H9 (cell line): ENCODE results near the gene LMOD1. TPM values are rescaled to one million over a fixed set of nuclear protein-coding genes. Genes with fewer than 3 reads are reported as not detected.

Source experiments
- DNase-seq: peaks from one replicate; pipeline ENCODE4 v3.0.0-alpha.2; 2017
- H2AFZ ChIP-seq: one replicate; pipeline ENCODE4 v1.6.1; 2013; ENCODE audit warnings: mild to moderate bottlenecking, low read length, control low read depth, moderate library complexity
- H2AK5ac ChIP-seq: 2 replicates; pipeline ENCODE4 v1.6.1; 2013; ENCODE audit warnings: low read length, control low read depth, mixed read lengths; ENCODE audit not compliant: insufficient read length
- H2BK120ac ChIP-seq: one replicate; pipeline ENCODE4 v1.6.1; 2013; ENCODE audit warnings: low read depth, mild to moderate bottlenecking, low read length, control low read depth, inconsistent platforms; ENCODE audit not compliant: poor library complexity, severe bottlenecking
- H2BK12ac ChIP-seq: 2 replicates; pipeline ENCODE4 v1.6.1; 2013; ENCODE audit warnings: low read length, control low read depth, mixed read lengths, low read depth; ENCODE audit not compliant: insufficient read length
- H2BK15ac ChIP-seq: 2 replicates; pipeline ENCODE4 v1.6.1; 2013; ENCODE audit warnings: low read depth, low read length, control low read depth
- H2BK20ac ChIP-seq: one replicate; pipeline ENCODE4 v1.6.1; 2013; ENCODE audit warnings: low read depth, mild to moderate bottlenecking, low read length, control low read depth, inconsistent platforms; ENCODE audit not compliant: poor library complexity, severe bottlenecking
- H2BK5ac ChIP-seq: 2 replicates; pipeline ENCODE4 v1.6.1; 2013; ENCODE audit warnings: low read length, control low read depth, mixed read lengths; ENCODE audit not compliant: insufficient read length
- H3K14ac ChIP-seq: 2 replicates; pipeline ENCODE4 v1.6.1; 2013; ENCODE audit warnings: low read length, control low read depth; ENCODE audit not compliant: insufficient read depth
- H3K18ac ChIP-seq: 2 replicates; pipeline ENCODE4 v1.6.1; 2013; ENCODE audit warnings: low read depth, mild to moderate bottlenecking, mixed read lengths, low read length, control low read depth; ENCODE audit not compliant: insufficient read length
- H3K23ac ChIP-seq: 2 replicates; pipeline ENCODE4 v1.6.1; 2013; ENCODE audit warnings: low read length, control low read depth, mixed read lengths, low read depth; ENCODE audit not compliant: insufficient read length
- H3K23me2 ChIP-seq: 2 replicates; pipeline ENCODE4 v1.6.1; 2013; ENCODE audit warnings: low read depth, mild to moderate bottlenecking, mixed read lengths, low read length, control low read depth; ENCODE audit not compliant: insufficient read length, poor library complexity, severe bottlenecking
- H3K27ac ChIP-seq: 2 replicates; pipeline ENCODE4 v1.5.1; 2013; ENCODE audit warnings: low read length, control low read depth, mixed read lengths, low read depth; ENCODE audit not compliant: insufficient read length
- H3K27me3 ChIP-seq: 2 replicates; pipeline ENCODE4 v1.6.1; 2013; ENCODE audit warnings: low read length, control low read depth, inconsistent platforms; ENCODE audit not compliant: insufficient read depth
- H3K4ac ChIP-seq: 2 replicates; pipeline ENCODE4 v1.6.1; 2013; ENCODE audit warnings: low read depth, mild to moderate bottlenecking, control low read depth, inconsistent platforms, low read length, moderate library complexity
- H3K4me1 ChIP-seq: 2 replicates; pipeline ENCODE4 v1.6.1; 2013; ENCODE audit warnings: low read length, control low read depth, inconsistent platforms; ENCODE audit not compliant: insufficient read depth
- H3K4me2 ChIP-seq: 2 replicates; pipeline ENCODE4 v1.6.1; 2013; ENCODE audit warnings: low read length, control low read depth, mixed read lengths; ENCODE audit not compliant: insufficient read length, insufficient read depth
- H3K56ac ChIP-seq: 2 replicates; pipeline ENCODE4 v1.6.1; 2013; ENCODE audit warnings: low read depth, mild to moderate bottlenecking, mixed read lengths, low read length, control low read depth; ENCODE audit not compliant: insufficient read length
- H3K79me1 ChIP-seq: 2 replicates; pipeline ENCODE4 v1.6.1; 2013; ENCODE audit warnings: low read depth, mild to moderate bottlenecking, moderate library complexity, low read length, control low read depth, inconsistent platforms; ENCODE audit not compliant: insufficient read depth, poor library complexity, severe bottlenecking
- H3K79me2 ChIP-seq: 2 replicates; pipeline ENCODE4 v1.6.1; 2013; ENCODE audit warnings: low read length, control low read depth, inconsistent platforms; ENCODE audit not compliant: insufficient read depth
- H3K9ac ChIP-seq: 2 replicates; pipeline ENCODE4 v1.6.1; 2013; ENCODE audit warnings: low read length, control low read depth, mixed read lengths; ENCODE audit not compliant: insufficient read length; ENCODE audit errors: extremely low read depth
- H3K9me3 ChIP-seq: one replicate; pipeline ENCODE4 v1.6.1; 2013; ENCODE audit warnings: low read depth, low read length, inconsistent platforms; ENCODE audit not compliant: control insufficient read depth
- H3T11ph ChIP-seq: one replicate; pipeline ENCODE4 v1.6.1; 2013; ENCODE audit warnings: mild to moderate bottlenecking, low read length, control low read depth, inconsistent platforms
- H4K20me1 ChIP-seq: one replicate; pipeline ENCODE4 v1.6.1; 2013; ENCODE audit not compliant: control insufficient read depth, insufficient read length, insufficient read depth
- H4K5ac ChIP-seq: 2 replicates; pipeline ENCODE4 v1.6.1; 2013; ENCODE audit warnings: low read depth, mild to moderate bottlenecking, mixed read lengths, low read length, control low read depth; ENCODE audit not compliant: insufficient read length
- H4K8ac ChIP-seq: replicated peaks from 2 replicates; pipeline ENCODE4 v1.6.1; 2013; ENCODE audit warnings: low read length, control low read depth, mixed read lengths, low read depth; ENCODE audit not compliant: insufficient read length
- H4K91ac ChIP-seq: 2 replicates; pipeline ENCODE4 v1.6.1; 2013; ENCODE audit warnings: low read depth, mild to moderate bottlenecking, moderate library complexity, mixed read lengths, low read length, control low read depth; ENCODE audit not compliant: insufficient read length
- H3K27ac Mint-ChIP-seq, 3 experiments: 2 replicates in 2 of 3; 3 replicates in 1 of 3; pipeline ENCODE4 v1.8.0; 2020 to 2021; ENCODE audit warnings: mixed read lengths in 3 of 3, mild to moderate bottlenecking in 1 of 3, moderate library complexity in 1 of 3
- H3K27me3 Mint-ChIP-seq: 2 replicates; pipeline ENCODE4 v1.8.0; 2021; ENCODE audit warnings: low read depth, mild to moderate bottlenecking, moderate library complexity, mixed read lengths
- H3K36me3 Mint-ChIP-seq, 3 experiments: 2 replicates in 2 of 3; 3 replicates in 1 of 3; pipeline ENCODE4 v1.8.0; 2020 to 2021; ENCODE audit warnings: low read depth in 3 of 3, mixed read lengths in 3 of 3; ENCODE audit not compliant: insufficient read depth in 1 of 3
- H3K4me1 Mint-ChIP-seq, 2 experiments: 2 replicates each; pipeline ENCODE4 v1.8.0; 2020; ENCODE audit warnings: mixed read lengths in 2 of 2
- H3K4me3 Mint-ChIP-seq, 2 experiments: 2 replicates in 1 of 2; 3 replicates in 1 of 2; pipeline ENCODE4 v1.8.0; 2020 to 2021; ENCODE audit warnings: mild to moderate bottlenecking in 2 of 2, mixed read lengths in 2 of 2, moderate library complexity in 1 of 2
- H3K9me3 Mint-ChIP-seq, 2 experiments: 2 replicates in 1 of 2; 3 replicates in 1 of 2; pipeline ENCODE4 v1.8.0; 2020; ENCODE audit warnings: mild to moderate bottlenecking in 2 of 2, mixed read lengths in 2 of 2, moderate library complexity in 1 of 2
- WGBS: extraction: QIAGEN DNeasy Blood & Tissue Kit; methylation state at CpG from one replicate; pipeline ENCODE4 v1.1.7; 2013; ENCODE audit warnings: missing lambda C conversion rate, low lambda C conversion rate, mixed read lengths; ENCODE audit not compliant: insufficient read length; ENCODE audit errors: extremely low coverage; 5-methylcytosine and 5-hydroxymethylcytosine counted together
- total RNA-seq: library from RNA; stranded (reverse); gene quantifications from 2 replicates; pipeline ENCODE4 v1.2.1, GENCODE V29; 2021
- TF ChIP-seq, protein P1 (sequence below): fragments of 200-600 bp; sonication (generic); conservative IDR thresholded peaks from 3 replicates; pipeline ENCODE4 v1.8.0; 2021; ENCODE audit warnings: antibody characterized with exemption, mild to moderate bottlenecking

Gene LMOD1
- total RNA-seq, 1 experiment from 2014 or later: 0.31 TPM

DNA sequence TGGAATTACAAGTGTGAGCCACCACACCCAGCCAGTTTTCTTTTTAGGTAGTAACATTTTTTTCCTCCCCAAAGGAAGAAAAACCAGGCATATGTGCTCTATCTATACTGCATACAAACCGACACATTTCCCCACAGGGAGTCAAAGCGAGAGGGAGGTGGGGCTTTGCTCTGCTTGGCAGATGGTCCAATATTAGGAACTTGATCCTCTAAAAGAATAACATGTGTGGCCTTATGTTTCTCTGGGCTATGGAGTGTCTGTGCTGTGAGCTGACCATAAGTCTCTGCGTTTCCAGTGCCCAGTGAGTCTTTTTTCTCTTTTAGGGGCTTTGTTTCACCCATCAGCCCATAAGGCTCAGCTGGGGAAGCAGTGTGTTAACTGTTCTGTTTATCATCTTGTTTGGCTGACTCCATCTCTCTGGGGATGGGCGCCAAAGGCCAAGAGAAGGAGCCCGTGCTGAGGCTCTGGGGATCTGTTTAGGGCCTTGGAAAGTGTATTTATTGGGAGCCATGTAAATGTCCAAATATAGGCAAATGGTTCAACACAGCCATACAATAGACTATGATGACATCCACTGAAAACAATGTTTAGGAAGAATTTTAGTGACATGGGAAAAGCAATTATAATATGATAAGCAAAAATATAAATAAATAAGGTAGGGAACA is 20.2 kb downstream of the LMOD1 start:
- Histone ChIP-seq H4K5ac (no peak overlapping the region), H3K79me1 (no peaks in the 10 kb centered on the region), H3K56ac (no peak overlapping the region), H3K9me3 (no peaks in the 10 kb centered on the region), H3K4me1 (no peaks in the 10 kb centered on the region), H2BK20ac (no peak overlapping the region), H2BK120ac (no peak overlapping the region), H3K23me2 (no peaks in the 10 kb centered on the region), H3K4me2 (no peak overlapping the region), H4K8ac (no peak overlapping the region), H3T11ph (no peak overlapping the region), H3K18ac (no peak overlapping the region), H2AFZ (no peak overlapping the region), H3K27me3 (no peaks in the 10 kb centered on the region), H3K79me2 (no peaks in the 10 kb centered on the region), H2BK12ac (no peak overlapping the region), H2BK15ac (no peak overlapping the region), H3K23ac (no peak overlapping the region), H2AK5ac (no peak overlapping the region), H2BK5ac (no peak overlapping the region), H3K27ac (no peak overlapping the region), H4K91ac (no peak overlapping the region), H3K9ac (no peak overlapping the region), H4K20me1 (no peaks in the 10 kb centered on the region), H3K4ac (no peak overlapping the region), H3K14ac (no peak overlapping the region)
- no CpG with 5 or more reads among the region's 5 CpGs for WGBS
- Mint-ChIP-seq H3K36me3 (no peaks in the 10 kb centered on the region), H3K9me3 (no peaks in the 10 kb centered on the region), H3K4me1 (peaks cover 0 to 3% of the 10 kb centered on the region in 2 experiments; a peak in 1 of 4 replicates), H3K27ac (no peak overlapping the region), H3K4me3 (no peak overlapping the region), H3K27me3 (no peaks in the 10 kb centered on the region; the same call in 1 of the 2 replicates)
- TF ChIP-seq, protein P1, sequence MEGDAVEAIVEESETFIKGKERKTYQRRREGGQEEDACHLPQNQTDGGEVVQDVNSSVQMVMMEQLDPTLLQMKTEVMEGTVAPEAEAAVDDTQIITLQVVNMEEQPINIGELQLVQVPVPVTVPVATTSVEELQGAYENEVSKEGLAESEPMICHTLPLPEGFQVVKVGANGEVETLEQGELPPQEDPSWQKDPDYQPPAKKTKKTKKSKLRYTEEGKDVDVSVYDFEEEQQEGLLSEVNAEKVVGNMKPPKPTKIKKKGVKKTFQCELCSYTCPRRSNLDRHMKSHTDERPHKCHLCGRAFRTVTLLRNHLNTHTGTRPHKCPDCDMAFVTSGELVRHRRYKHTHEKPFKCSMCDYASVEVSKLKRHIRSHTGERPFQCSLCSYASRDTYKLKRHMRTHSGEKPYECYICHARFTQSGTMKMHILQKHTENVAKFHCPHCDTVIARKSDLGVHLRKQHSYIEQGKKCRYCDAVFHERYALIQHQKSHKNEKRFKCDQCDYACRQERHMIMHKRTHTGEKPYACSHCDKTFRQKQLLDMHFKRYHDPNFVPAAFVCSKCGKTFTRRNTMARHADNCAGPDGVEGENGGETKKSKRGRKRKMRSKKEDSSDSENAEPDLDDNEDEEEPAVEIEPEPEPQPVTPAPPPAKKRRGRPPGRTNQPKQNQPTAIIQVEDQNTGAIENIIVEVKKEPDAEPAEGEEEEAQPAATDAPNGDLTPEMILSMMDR: no peak
- no peak for DNase-seq
